GM23338 (cell line): Measurements from ENCODE around the gene INPP5A. TPM values are rescaled to one million over a fixed set of nuclear protein-coding genes. Genes with fewer than 3 reads are reported as not detected.

Experiments used
- ATAC-seq: fragments of 200-7000 bp; cut with Tn5 transposase; 3 replicates; pipeline ENCODE4 v1.9.1; 2020
- DNase-seq: peaks from one replicate; pipeline ENCODE4 v3.0.0-alpha.2; 2015; ENCODE audit warnings: low spot score
- H2AFZ ChIP-seq: fragments of 200-600 bp; sonication (generic); 2 replicates; pipeline ENCODE4 v1.8.0; 2016; ENCODE audit warnings: antibody characterized with exemption, mild to moderate bottlenecking, moderate library complexity
- H3F3A ChIP-seq: fragments of 200-600 bp; sonication (generic); replicated peaks from 2 replicates; pipeline ENCODE4 v1.8.0; 2017; ENCODE audit warnings: antibody characterized with exemption, mixed run types, low read depth
- H3K27ac ChIP-seq: fragments of 200-600 bp; sonication (generic); 2 replicates; pipeline ENCODE4 v1.6.1; 2016; ENCODE audit warnings: low read depth
- H3K27me3 ChIP-seq: fragments of 200-600 bp; sonication (generic); 2 replicates; pipeline ENCODE4 v1.8.0; 2016; ENCODE audit warnings: mild to moderate bottlenecking, mixed run types, moderate library complexity; ENCODE audit not compliant: insufficient read depth
- H3K36me3 ChIP-seq: fragments of 200-600 bp; sonication (generic); 2 replicates; pipeline ENCODE4 v1.8.0; 2016; ENCODE audit warnings: mild to moderate bottlenecking; ENCODE audit not compliant: insufficient read depth
- H3K4me1 ChIP-seq: fragments of 200-600 bp; sonication (generic); 2 replicates; pipeline ENCODE4 v1.8.0; 2016; ENCODE audit warnings: mild to moderate bottlenecking, moderate library complexity; ENCODE audit not compliant: insufficient read depth
- H3K4me2 ChIP-seq: fragments of 200-600 bp; sonication (generic); 2 replicates; pipeline ENCODE4 v1.7.1; 2017; ENCODE audit warnings: mixed run types
- H3K4me3 ChIP-seq: fragments of 200-600 bp; sonication (generic); 2 replicates; pipeline ENCODE4 v1.6.1; 2016; ENCODE audit warnings: mixed run types
- H3K79me2 ChIP-seq: fragments of 200-600 bp; sonication (generic); replicated peaks from 2 replicates; pipeline ENCODE4 v1.8.0; 2017; ENCODE audit warnings: mild to moderate bottlenecking; ENCODE audit not compliant: insufficient read depth
- H3K9me2 ChIP-seq: fragments of 200-600 bp; sonication (generic); 2 replicates; pipeline ENCODE4 v1.8.0; 2017; ENCODE audit not compliant: insufficient read depth
- H4K20me1 ChIP-seq: fragments of 200-600 bp; sonication (generic); replicated peaks from 2 replicates; pipeline ENCODE4 v1.8.0; 2017; ENCODE audit warnings: mild to moderate bottlenecking; ENCODE audit not compliant: insufficient read depth
- H3K27ac Mint-ChIP-seq: 2 replicates; pipeline ENCODE4 v1.8.0; 2020; ENCODE audit warnings: inconsistent platforms, mild to moderate bottlenecking, moderate library complexity, mixed read lengths
- H3K27me3 Mint-ChIP-seq: 3 replicates; pipeline ENCODE4 v1.8.0; 2022; ENCODE audit warnings: low read depth, mild to moderate bottlenecking, moderate library complexity, mixed read lengths, inconsistent platforms; ENCODE audit not compliant: insufficient read depth, poor library complexity
- H3K36me3 Mint-ChIP-seq: 3 replicates; pipeline ENCODE4 v1.8.0; 2021; ENCODE audit warnings: low read depth, mild to moderate bottlenecking, inconsistent platforms, moderate library complexity, mixed read lengths
- H3K4me1 Mint-ChIP-seq: 3 replicates; pipeline ENCODE4 v1.8.0; 2020; ENCODE audit warnings: mild to moderate bottlenecking, inconsistent platforms, mixed read lengths
- H3K4me3 Mint-ChIP-seq: 3 replicates; pipeline ENCODE4 v1.8.0; 2021; ENCODE audit warnings: moderate library complexity, mild to moderate bottlenecking, inconsistent platforms, mixed read lengths
- H3K9me3 Mint-ChIP-seq: 3 replicates; pipeline ENCODE4 v1.8.0; 2020; ENCODE audit warnings: moderate library complexity, mild to moderate bottlenecking, inconsistent platforms, mixed read lengths
- CREB1 ChIP-seq: fragments of 250-450 bp; sonication (Bioruptor Pico); IDR thresholded peaks from 2 replicates; pipeline ENCODE4 v1.5.0; 2020; ENCODE audit warnings: low read depth, mild to moderate bottlenecking, moderate library complexity
- EZH2 ChIP-seq: fragments of 200-600 bp; sonication (generic); IDR thresholded peaks from one replicate; pipeline ENCODE4 v1.8.0; 2017; ENCODE audit warnings: antibody characterized with exemption, mild to moderate bottlenecking, low read depth; ENCODE audit not compliant: unreplicated experiment
- EZH2phosphoT487 ChIP-seq: fragments of 200-600 bp; sonication (generic); IDR thresholded peaks from one replicate; pipeline ENCODE4 v1.8.1; 2018; ENCODE audit warnings: antibody characterized with exemption; ENCODE audit not compliant: unreplicated experiment
- JUNB ChIP-seq: IDR thresholded peaks from one replicate; pipeline ENCODE4 v1.6.1; 2016; ENCODE audit warnings: antibody characterized with exemption; ENCODE audit not compliant: unreplicated experiment
- POLR2AphosphoS5 ChIP-seq: IDR thresholded peaks from 2 replicates; pipeline ENCODE4 v1.6.1; 2016; ENCODE audit warnings: antibody characterized with exemption, low read depth
- STAT1 ChIP-seq: IDR thresholded peaks from one replicate; pipeline ENCODE4 v1.6.1; 2016; ENCODE audit warnings: antibody characterized with exemption; ENCODE audit not compliant: unreplicated experiment
- ZNF114 ChIP-seq: fragments of 250-450 bp; sonication (Bioruptor Pico); IDR thresholded peaks from 2 replicates; pipeline ENCODE4 v1.5.0; 2020; ENCODE audit warnings: mild to moderate bottlenecking, moderate library complexity
- polyA plus RNA-seq: library from polyadenylated mRNA; unstranded; fragments of >200 nt; fragmentation: Nextera tagmentation; extraction: Ambion mirVana; gene quantifications from 2 replicates; pipeline ENCODE4 v1.2.1, GENCODE V29; 2016
- total RNA-seq: library from RNA; depleted of rRNA; stranded (reverse); fragments of >200 nt; shearing (Covaris generic); gene quantifications from 2 replicates; pipeline ENCODE4 v1.2.3, GENCODE V29; 2014
- TF ChIP-seq, protein P1 (sequence below): IDR thresholded peaks from one replicate; pipeline ENCODE4 v1.6.1; 2018; ENCODE audit warnings: antibody characterized with exemption; ENCODE audit not compliant: unreplicated experiment
- TF ChIP-seq, protein P2 (sequence below): IDR thresholded peaks from 2 replicates; pipeline ENCODE4 v1.6.1; 2016; ENCODE audit warnings: antibody characterized with exemption
- TF ChIP-seq, protein P3 (sequence below), 2 experiments: fragments of 200-600 bp in 1 of 2; sonication (generic) in 1 of 2; conservative IDR thresholded peaks; 2 replicates each; pipeline versions ENCODE4 v1.5.1 to v1.6.1; 2016 to 2017; ENCODE audit warnings: antibody characterized with exemption in 2 of 2, low read depth in 2 of 2, mild to moderate bottlenecking in 2 of 2, moderate library complexity in 1 of 2

The INPP5A gene
- total and polyA plus RNA-seq, 2 experiments from 2014 or later: 5.9 to 40.6 TPM

DNA sequence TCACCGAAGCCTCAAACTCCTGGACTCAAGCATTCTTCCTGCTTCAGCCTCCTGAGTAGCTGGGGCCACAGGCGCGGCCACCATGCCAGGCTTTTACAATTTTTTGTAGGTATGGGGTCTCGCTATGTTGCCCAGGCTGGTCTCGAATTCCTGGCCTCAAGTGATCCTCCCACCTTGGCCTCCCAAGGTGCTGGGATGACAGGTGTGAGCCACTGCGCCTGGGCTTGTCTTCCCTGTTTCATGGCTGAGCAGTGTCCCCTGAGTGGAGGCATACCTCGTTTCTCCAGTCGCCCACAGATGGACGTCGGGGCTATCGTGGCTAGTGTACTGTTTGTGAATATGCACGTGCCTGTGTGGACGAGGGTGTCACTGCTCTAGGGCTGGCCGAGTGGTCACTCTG, 11.3 kb downstream of the INPP5A start (continued):
- no peak for TF ChIP-seq EZH2phosphoT487
- TF ChIP-seq ZNF114: no peak
- TF ChIP-seq, protein P1, sequence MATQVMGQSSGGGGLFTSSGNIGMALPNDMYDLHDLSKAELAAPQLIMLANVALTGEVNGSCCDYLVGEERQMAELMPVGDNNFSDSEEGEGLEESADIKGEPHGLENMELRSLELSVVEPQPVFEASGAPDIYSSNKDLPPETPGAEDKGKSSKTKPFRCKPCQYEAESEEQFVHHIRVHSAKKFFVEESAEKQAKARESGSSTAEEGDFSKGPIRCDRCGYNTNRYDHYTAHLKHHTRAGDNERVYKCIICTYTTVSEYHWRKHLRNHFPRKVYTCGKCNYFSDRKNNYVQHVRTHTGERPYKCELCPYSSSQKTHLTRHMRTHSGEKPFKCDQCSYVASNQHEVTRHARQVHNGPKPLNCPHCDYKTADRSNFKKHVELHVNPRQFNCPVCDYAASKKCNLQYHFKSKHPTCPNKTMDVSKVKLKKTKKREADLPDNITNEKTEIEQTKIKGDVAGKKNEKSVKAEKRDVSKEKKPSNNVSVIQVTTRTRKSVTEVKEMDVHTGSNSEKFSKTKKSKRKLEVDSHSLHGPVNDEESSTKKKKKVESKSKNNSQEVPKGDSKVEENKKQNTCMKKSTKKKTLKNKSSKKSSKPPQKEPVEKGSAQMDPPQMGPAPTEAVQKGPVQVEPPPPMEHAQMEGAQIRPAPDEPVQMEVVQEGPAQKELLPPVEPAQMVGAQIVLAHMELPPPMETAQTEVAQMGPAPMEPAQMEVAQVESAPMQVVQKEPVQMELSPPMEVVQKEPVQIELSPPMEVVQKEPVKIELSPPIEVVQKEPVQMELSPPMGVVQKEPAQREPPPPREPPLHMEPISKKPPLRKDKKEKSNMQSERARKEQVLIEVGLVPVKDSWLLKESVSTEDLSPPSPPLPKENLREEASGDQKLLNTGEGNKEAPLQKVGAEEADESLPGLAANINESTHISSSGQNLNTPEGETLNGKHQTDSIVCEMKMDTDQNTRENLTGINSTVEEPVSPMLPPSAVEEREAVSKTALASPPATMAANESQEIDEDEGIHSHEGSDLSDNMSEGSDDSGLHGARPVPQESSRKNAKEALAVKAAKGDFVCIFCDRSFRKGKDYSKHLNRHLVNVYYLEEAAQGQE: no peak

DNA sequence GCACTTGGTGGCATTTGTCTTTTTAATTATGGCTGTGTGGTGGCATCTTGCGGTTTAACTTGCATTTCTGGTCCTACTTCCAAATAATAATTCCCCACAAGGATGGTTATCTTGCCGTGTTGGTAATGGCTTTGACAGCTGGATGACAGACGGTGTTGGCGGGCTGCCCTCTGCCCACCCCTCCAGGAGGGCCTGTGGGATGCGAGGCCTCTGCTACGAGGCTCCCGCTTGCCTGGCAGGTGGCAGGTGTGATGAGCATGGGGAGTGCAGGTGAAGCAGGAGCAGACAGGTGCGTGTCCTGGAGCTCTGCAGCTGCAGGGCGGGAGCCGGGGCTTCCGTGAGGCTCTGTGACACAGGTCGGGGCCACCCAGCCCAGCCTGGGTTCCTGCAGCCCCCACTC, 11.8 kb downstream of the INPP5A start:
- Histone ChIP-seq H3K4me2 (no peak overlapping the region), H4K20me1 (no peaks in the 10 kb centered on the region; the same call in 1 of the 2 replicates), H3K27ac (no peak overlapping the region), H3K79me2 (peaks cover 50% of the 10 kb centered on the region), H2AFZ (no peak overlapping the region), H3F3A (no peaks in the 10 kb centered on the region), H3K36me3 (no peaks in the 10 kb centered on the region), H3K9me2 (no peaks in the 10 kb centered on the region), H3K27me3 (no peaks in the 10 kb centered on the region), H3K4me1 (no peaks in the 10 kb centered on the region), H3K4me3 (no peak overlapping the region)
- Mint-ChIP-seq H3K4me1 (peaks cover 12% of the 10 kb centered on the region), H3K36me3 (no peaks in the 10 kb centered on the region), H3K9me3 (no peaks in the 10 kb centered on the region), H3K27ac (no peak overlapping the region), H3K27me3 (peaks cover 4% of the 10 kb centered on the region), H3K4me3 (no peak overlapping the region)
- no peak for ATAC-seq
- TF ChIP-seq POLR2AphosphoS5 (no peak), JUNB (no peak), EZH2 (no peak), ZNF114 (no peak), STAT1 (no peak), CREB1 (no peak)
- TF ChIP-seq, protein P1: no peak
- TF ChIP-seq, protein P2, sequence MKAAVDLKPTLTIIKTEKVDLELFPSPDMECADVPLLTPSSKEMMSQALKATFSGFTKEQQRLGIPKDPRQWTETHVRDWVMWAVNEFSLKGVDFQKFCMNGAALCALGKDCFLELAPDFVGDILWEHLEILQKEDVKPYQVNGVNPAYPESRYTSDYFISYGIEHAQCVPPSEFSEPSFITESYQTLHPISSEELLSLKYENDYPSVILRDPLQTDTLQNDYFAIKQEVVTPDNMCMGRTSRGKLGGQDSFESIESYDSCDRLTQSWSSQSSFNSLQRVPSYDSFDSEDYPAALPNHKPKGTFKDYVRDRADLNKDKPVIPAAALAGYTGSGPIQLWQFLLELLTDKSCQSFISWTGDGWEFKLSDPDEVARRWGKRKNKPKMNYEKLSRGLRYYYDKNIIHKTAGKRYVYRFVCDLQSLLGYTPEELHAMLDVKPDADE: no peak
- TF ChIP-seq, protein P3, sequence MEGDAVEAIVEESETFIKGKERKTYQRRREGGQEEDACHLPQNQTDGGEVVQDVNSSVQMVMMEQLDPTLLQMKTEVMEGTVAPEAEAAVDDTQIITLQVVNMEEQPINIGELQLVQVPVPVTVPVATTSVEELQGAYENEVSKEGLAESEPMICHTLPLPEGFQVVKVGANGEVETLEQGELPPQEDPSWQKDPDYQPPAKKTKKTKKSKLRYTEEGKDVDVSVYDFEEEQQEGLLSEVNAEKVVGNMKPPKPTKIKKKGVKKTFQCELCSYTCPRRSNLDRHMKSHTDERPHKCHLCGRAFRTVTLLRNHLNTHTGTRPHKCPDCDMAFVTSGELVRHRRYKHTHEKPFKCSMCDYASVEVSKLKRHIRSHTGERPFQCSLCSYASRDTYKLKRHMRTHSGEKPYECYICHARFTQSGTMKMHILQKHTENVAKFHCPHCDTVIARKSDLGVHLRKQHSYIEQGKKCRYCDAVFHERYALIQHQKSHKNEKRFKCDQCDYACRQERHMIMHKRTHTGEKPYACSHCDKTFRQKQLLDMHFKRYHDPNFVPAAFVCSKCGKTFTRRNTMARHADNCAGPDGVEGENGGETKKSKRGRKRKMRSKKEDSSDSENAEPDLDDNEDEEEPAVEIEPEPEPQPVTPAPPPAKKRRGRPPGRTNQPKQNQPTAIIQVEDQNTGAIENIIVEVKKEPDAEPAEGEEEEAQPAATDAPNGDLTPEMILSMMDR (conservative IDR thresholded peaks at IDR 0.05; ENCODE audit: low read depth in 2 of 2): no peak
- DNase-seq: no peak
